ENCODE data around the gene DDX42. TPM values are rescaled to one million over a fixed set of nuclear protein-coding genes. Genes with fewer than 3 reads are reported as not detected.
A peak's percentile ranks its signal among the peaks of the same experiment; 100 is the strongest.

DDX42 gene
- total and polyA plus RNA-seq, 12 donors: 27.7 to 69.9 (median 61.8) TPM

- no peak for TF ChIP-seq CTCF (IDR thresholded peaks at IDR 0.05)
- intact Hi-C loops (cut with DNase I): loop anchor here in 3 of 10 donors (10.0 kb wide), 2 partner anchors 48 to 682 kb away; partner anchors contain the start of genes CCDC47 (in 2 of the 3), DDX42 (in 2 of the 3), CEP95 (in 1 of the 3) and DDX5 (in 1 of the 3)
- Histone ChIP-seq H3K9me3 (no peaks in the 10 kb centered on the region), H3K4me1 (peaks cover 0 to 26% (median 20%) of the 10 kb centered on the region in 9 donors), H3K27me3 (no peaks in the 10 kb centered on the region), H3K4me3 (no peak overlapping the region), H3K27ac (no peak overlapping the region), H3K36me3 (peaks cover 4 to 85% (median 75%) of the 10 kb centered on the region in 9 donors)
- ATAC-seq (no peak), DNase-seq (no peak)
Observed at GRCh38 chr17:63822537-63822936, 48.6 kb downstream of the DDX42 start.

- ATAC-seq: no peak
Observed at GRCh38 chr17:63823659-63824331, 49.8 kb downstream of the DDX42 start.

DNA sequence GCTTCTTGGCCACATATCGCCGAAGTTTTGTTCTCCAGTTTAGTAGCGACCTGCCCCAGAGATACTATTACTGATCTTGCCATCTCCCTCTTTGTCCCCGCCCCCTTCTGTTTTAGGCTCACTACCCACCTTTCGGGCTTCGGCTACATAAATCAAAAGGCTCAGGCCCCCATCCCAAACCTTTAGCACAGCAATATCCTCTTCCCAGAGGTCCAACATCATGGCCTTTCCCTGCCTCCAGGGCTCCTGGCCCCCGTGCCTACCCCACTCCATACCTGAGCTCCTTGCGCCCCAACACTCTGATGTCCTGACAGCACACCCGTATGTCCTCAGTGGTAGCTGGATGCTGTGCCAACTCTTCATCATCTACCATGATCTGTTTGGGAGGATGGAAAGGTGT is 50.4 kb downstream of the DDX42 start:
- ATAC-seq (no peak), DNase-seq (no peak)
- 95% methylated on average over 9 of the region's 9 CpGs for WGBS, 2 donors
- intact Hi-C loops (cut with DNase I): loop anchor here in 3 of 10 donors (10.0 kb wide), 2 partner anchors 50 to 680 kb away; partner anchors contain the start of genes CCDC47 (in 2 of the 3), DDX42 (in 2 of the 3), CEP95 (in 1 of the 3) and DDX5 (in 1 of the 3)
- H3K9me3 ChIP-seq: no peaks in the 10 kb centered on the region
- H3K36me3 ChIP-seq: peaks cover 0 to 76% (median 66%) of the 10 kb centered on the region in 9 donors
- no peaks in the 10 kb centered on the region for H3K27me3 ChIP-seq
- peaks cover 5 to 40% (median 36%) of the 10 kb centered on the region in 9 donors for H3K4me1 ChIP-seq
- no peak overlapping the region for H3K27ac ChIP-seq
- no peak overlapping the region for H3K4me3 ChIP-seq
- no peak for TF ChIP-seq CTCF (IDR thresholded peaks at IDR 0.05)

More at GRCh38 chr17:63823659-63824331, 49.8 kb downstream of the DDX42 start:
- Histone ChIP-seq H3K27me3 (no peaks in the 10 kb centered on the region), H3K36me3 (peaks cover 0 to 76% (median 64%) of the 10 kb centered on the region in 9 donors), H3K4me3 (no peak overlapping the region), H3K27ac (no peak overlapping the region), H3K9me3 (no peaks in the 10 kb centered on the region), H3K4me1 (peaks cover 5 to 36% (median 30%) of the 10 kb centered on the region in 9 donors)
- no peak for DNase-seq
- TF ChIP-seq CTCF (IDR thresholded peaks at IDR 0.05): no peak
- WGBS, 2 donors: 94 to 95% methylated on average over 13 of the region's 13 CpGs
- intact Hi-C loops (cut with DNase I): loop anchor here in 3 of 10 donors (10.0 kb wide), 2 partner anchors 49 to 681 kb away; partner anchors contain the start of genes CCDC47 (in 2 of the 3), DDX42 (in 2 of the 3), CEP95 (in 1 of the 3) and DDX5 (in 1 of the 3)

DNA sequence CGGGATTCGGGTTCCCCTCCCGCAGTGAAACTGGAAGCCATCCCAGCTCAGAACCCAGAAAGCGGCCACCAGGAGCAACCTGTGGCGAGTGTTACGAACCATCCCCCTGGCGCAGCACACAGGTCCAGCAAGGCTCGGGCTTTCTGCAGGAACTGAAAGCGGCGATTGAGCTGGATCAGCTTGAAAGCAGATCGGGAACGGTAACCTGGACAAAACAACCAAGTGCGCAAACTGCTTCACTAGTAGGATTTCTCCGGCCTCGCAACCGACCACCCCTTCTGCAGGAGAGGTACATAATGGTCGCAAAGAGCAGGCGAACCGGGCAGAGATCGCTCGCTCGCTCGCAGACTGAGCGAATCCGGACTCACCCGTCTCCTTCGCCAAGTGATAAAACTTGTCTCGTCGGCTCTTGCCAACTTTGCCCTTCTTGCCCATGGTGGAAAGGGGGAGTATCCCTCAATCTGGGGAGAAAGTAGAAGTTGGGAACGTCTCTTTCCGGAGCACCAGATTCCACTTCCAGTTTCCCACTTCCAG is 52.6 kb downstream of the DDX42 start:
- intact Hi-C loops (cut with DNase I): loop anchor here in 6 of 10 donors (1.0 to 10.0 kb wide), 4 partner anchors 16 to 678 kb away; partner anchors contain the start of genes SMARCD2 (in 3 of the 6), CCDC47 (in 2 of the 6), DDX42 (in 2 of the 6) and CEP95 (in 1 of the 6)
- no peak for TF ChIP-seq CTCF (IDR thresholded peaks at IDR 0.05)
- Histone ChIP-seq H3K9me3 (no peaks in the 10 kb centered on the region), H3K4me3 (peak overlapping the region; percentile 69 to 98 (median 86)), H3K36me3 (peaks cover 0 to 76% (median 66%) of the 10 kb centered on the region in 9 donors), H3K27me3 (no peaks in the 10 kb centered on the region), H3K4me1 (peaks cover 5 to 36% (median 29%) of the 10 kb centered on the region in 9 donors), H3K27ac (peak overlapping the region; percentile 84 to 98 (median 94))
- no peak for DNase-seq
- 0 to 1% methylated on average over 31 of the region's 31 CpGs for WGBS, 2 donors
- ATAC-seq: peak in 7 of 8 donors; percentile 0 to 28 (median 4)

Data from heart right ventricle (tissue), 16 donors.